GM19397 (cell line): ENCODE measurements around the gene HKDC1.
"Not testable (repeated sequence)": the region's sequence is repeated elsewhere in the genome, so short reads cannot be mapped to it uniquely, and the experiment has no call there.

Source experiments
- ATAC-seq: cut with Tn5 transposase; IDR thresholded peaks from one replicate; pipeline ENCODE4 v1.9.1; 2021; ENCODE audit warnings: mild to moderate bottlenecking, moderate library complexity; ENCODE audit not compliant: unreplicated experiment

The HKDC1 gene

GRCh38 chr10:69275444-69275843, 55.3 kb downstream of the HKDC1 start:
- no peak for ATAC-seq

DNA sequence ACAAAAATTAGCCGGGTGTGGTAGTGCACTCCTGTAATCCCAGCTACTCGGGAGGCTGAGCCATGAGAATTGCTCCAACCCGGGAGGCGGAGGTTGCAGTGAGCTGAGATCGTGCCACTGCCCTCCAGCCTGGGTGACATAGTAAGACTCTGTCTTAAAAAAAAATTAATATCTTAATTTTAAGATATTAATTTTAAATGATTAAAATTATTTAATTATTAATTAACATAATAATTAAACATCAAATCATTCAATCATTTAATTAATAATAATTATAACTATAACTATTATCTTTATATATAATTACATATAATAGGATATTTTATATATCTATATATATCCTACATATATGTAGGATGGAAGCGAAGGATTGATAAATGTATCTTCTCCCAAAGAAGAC, 56.4 kb downstream of the HKDC1 start:
- no peak for ATAC-seq

DNA sequence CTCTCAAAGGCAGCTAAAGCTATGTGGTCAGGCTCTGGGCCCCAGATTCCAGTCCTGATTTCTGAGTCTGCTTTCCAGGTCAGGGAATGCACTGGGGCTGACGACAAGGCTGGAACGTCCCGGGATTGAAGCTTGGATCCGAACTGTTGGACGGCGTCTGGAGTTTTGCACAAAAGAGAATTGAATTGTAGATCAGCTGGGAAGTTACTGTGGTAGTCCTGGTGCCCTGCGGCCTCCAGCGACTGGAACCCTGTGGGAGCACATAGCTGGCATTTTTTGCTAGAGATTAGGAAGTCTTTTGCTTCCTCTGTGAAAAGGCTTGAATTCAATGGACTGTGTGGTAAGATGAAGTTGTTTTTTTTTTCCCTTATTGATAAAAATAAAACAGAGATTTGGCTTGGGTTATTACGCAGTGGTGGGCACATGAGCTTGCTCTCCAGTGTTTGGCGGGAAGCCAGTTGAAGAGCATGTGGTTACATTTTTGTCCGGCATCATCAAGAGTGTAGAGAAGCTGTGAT, 58.4 kb downstream of the HKDC1 start, which contains the start of gene HK1:
Gene HK1, plus strand, starts transcription at position 51 of the 518 bp plus-strand sequence.
- ATAC-seq = no peak

DNA sequence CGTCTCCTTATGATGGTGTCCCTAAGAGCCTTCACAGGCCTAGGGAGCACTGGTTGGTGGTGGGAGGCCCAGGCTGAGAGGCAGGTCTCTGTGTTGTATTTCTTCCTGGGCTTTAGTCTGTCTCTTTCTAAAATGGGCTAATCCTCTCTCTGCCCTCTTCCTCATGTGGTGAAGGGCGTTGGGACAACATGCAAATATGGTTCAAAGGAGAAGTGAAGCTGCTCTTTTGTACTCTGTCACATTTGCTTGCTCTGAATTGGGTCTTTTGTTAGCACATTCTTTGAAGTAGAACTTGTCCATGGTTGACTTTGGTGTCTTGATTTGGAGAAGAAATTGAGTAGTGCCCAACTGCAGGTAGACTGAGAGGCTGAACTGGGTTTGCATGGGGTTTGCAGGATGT, 59.0 kb downstream of the HKDC1 start:
- no peak for ATAC-seq

- ATAC-seq = no peak
Observed at GRCh38 chr10:69281507-69282413, 61.6 kb downstream of the HKDC1 start.

DNA sequence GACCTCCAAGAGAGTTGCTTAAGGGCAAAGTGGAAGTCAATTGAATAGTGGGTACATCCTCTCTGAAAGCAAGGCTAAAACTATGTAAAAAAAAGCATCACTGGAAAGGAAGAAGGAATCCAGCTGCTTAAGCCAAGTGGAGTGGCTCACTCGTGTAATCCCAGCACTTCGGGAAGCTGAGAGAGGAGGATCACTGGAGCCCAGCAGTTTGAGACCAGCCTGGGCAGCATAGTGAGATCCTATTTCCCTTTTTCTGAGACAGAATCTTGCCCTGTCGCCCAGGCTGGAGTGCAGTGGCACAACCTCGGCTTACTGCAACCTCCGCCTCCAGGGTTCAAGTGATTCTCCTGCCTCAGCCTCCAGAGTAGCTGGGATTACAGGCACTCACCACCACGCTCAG, 64.3 kb downstream of the HKDC1 start:
- not testable (repeated sequence) for ATAC-seq

DNA sequence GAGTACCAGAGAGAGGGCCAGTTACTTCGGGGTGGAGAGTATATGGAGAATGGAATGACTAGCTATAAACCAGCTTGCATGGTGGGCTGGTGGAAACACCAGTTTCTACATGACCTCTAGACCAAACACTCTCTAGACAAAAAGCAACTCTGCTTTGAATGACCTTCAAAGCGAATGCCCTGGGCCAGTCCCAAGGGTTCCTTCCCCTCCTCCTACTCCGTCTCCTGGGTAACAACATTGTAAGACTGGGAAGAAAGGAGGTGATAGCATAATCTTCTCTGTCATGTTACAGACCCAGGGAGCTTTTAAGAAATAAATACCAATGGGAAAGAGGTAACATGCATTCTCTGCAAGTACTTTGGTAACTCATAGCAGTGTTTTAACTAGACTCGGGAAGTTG, 65.6 kb downstream of the HKDC1 start:
- no peak for ATAC-seq

DNA sequence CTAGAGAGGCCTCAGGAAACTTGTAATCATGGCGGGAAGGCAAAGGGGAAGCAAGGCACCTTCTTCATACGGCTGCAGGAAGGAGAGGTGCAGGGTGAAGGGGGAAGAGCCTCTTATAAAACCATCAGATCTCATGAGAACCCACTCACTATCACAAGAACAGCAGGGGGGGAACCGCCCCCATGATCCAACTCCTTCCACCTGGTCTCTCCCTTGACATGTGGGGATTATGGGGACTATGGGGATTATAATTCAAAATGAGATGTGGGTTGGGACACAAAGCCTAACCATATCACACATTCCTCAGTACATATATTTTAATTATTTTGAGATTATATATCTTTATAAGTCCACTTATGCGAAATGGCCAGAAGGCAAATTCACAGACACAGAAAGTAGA, 67.0 kb downstream of the HKDC1 start:
- ATAC-seq = no peak

- ATAC-seq = no peak
Observed at GRCh38 chr10:69290993-69291392, 70.9 kb downstream of the HKDC1 start.

GRCh38 chr10:69292459-69292858, 72.3 kb downstream of the HKDC1 start:
- no peak for ATAC-seq

DNA sequence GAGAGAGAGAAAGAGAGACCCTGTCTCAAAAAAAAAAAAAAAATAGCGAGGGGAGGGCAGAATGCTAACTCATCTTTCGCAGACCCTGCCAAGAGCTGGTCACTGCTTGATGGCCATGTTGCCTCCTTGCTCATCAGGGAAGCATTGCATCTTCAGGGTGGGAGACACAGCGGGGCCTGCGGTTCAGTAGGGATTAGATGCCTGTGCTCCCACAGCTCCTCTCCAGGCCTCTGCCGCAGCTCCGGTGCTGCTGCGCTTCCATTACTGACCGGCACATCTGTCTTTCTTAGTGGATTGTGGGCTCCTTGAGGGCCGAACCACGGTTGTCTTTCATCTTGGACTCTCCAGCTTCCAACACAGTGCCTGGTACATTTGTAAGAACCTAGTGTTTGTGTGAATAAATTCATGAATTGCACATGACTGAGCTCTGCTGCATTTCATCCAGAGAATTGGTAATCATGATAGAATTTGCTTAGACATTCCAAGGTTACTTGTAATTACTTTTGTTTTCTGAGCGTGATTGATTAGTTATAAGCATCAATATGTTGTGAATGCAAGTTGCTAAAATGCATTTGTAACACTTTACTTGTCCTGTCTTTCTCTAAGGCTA, 75.0 kb downstream of the HKDC1 start:
- ATAC-seq = no peak

GRCh38 chr10:69303632-69304051, 83.5 kb downstream of the HKDC1 start:
- no peak for ATAC-seq

- ATAC-seq = no peak
Observed at GRCh38 chr10:69306421-69306820, 86.3 kb downstream of the HKDC1 start.

DNA sequence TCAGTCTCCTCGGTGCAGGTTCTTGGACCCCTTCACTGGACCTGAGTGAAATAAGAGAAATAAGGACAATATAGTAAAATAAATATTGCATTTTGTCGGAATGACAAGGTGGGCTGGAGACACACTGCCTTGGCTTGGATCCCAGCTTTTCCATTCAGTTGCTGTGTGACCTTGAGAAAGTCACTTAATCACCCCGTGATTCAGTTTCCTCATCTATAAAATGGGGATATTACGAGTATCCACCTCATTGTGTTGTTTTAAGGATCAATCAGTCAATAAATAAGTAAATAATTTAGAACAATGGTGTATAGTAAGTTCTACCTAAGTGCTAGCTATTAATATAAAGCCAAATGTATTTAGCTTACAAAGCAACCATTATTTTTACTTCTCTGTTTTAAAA, 87.3 kb downstream of the HKDC1 start:
- no peak for ATAC-seq

- ATAC-seq = not testable (repeated sequence)
Observed at GRCh38 chr10:69308304-69308703, 88.2 kb downstream of the HKDC1 start.

DNA sequence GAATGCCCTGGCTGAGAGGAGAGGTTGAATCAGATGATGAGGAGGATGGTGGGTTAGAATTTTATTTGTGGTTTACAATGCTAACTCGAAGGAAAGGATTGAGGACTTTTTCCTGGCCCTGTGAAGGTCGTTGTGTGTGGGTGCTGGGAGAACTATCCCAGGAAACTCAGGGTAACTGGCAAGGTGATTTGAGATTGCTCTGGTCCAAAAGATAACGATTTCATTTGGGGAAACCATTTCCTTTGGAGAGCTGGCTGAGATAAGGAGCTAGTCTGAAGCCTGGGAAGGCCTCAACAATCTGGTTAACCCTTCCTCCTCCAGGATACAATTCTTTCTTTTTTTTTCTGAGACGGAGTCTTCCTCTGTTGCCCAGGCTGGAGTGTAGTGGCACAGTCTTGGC, 91.2 kb downstream of the HKDC1 start:
- ATAC-seq = no peak

DNA sequence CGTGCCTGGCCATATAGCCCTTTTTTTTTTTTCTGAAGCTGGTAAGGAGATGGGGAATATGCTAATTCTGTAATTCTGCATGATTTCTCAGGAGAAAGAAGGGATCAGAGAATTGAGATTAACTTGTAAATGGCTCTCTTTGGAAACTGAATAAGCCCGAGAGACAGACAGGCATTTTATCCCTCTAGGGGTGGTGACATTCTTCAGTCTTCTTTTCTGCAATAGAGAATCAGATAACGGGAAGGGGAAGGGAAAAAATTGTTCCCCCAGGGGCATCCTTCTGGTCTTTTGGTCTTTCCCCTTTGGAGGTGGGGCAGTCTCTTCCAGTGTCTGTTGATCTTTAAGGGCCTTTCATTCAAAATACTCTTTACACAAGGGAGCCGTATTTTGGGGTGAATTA, 92.4 kb downstream of the HKDC1 start:
- ATAC-seq = no peak

DNA sequence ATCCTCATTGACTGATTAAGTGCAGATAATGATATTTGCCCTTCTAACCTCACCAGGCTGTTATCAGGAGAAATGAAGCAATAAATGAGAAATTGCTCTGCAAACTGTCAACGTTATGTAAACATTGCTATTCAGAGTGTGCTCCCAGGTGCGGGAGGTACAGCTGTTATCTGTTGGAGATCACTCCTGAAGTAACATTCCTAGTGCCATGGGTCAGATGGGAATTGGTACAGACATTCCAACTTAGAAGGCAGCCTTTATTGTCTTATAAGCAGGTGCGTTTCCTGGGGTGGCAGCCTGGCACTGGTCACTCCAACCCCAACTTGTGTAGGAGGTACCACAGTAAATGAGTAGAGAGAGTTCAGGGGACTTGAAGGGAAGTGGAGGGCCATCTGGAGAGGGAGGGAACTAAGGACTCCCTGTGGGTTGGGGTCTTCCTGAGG, 95.0 kb downstream of the HKDC1 start:
- no peak for ATAC-seq

DNA sequence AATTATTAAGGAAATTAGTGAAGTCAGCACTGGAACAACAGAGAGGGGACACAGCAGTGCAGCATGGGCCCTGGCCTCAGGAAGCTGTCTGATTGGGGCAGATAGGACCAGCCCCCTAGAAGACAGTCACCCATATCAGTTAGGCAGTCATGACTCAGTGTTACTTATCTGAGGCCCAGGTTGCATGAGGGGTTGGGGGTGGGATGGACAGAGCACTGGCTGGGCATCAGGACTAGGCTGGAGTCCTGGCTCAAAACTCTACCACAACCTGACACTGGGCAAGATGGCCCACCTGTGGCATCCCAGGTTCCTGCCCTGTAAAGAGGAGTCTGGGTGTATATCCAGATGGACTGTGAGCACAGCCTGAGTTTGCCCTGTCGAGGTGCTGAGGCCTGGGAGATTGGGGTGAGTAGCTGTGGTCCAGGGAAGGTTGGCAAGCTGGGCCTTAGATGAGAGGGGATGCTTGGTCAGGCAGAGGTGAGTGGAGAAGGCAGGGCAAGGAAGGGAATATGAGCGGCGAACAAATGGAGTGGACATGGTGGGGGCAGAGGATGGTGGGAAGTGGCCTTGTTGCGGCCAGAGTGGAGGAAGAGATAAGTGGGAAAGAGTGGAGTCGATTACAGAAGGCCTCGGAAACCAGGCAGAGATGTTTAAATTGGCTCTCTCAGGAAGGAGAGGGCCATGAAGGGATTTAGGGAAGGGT, 95.6 kb downstream of the HKDC1 start:
- ATAC-seq = no peak

DNA sequence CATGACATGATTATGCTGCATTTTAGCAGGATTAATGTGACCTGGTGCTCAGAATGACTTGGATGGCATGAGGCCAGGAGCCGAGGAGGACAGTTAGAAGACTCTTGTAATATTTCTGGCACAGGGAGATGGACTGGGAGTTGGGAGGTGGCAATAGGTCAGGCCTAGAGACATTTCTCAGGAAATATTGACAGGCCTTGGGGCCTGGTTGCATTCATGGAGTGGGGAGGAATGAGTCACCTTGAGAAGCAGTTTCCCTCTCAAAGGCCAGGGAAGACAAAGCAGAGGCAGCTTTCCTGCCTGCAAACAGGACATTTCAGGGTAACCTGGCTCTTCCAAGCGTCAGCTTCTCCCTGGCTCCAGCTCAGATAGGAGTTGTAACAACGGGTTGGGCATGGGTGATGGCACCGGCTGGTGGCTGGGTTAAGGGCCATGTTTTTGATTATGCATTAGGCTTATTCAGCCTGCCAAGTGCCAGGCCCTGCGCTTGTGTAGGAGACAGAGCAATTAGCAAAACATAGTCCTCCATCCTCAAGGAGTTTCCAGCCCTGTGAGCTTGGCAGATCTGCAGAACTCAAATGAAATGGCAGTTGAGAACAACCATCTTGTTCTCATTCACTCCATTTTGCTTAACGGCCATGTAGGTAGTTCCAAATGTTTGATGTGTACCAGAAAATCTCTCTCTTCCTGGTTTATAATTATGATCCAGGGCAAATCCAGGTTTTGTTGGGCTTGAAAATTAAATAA, 96.4 kb downstream of the HKDC1 start:
- no peak for ATAC-seq
